Transverse colon (tissue), 3 donors: ENCODE data around the gene MRGPRD.

Source experiments
- CTCF ChIP-seq, 5 experiments: fragments of 200-600 bp in 3 of 5; fragments of 450-650 bp in 2 of 5; sonication (generic) in 3 of 5; IDR thresholded peaks; 1 replicate in 2 of 5; 2 replicates in 3 of 5; pipeline ENCODE4 v1.5.1; 2016 to 2017; ENCODE audit warnings: antibody characterized with exemption in 5 of 5, inconsistent platforms in 3 of 5, mild to moderate bottlenecking in 2 of 5, moderate library complexity in 1 of 5
- EP300 ChIP-seq: sonication (generic); formaldehyde crosslinking; IDR thresholded peaks from one replicate; pipeline ENCODE4 v1.6.1; 2017; ENCODE audit warnings: antibody characterized with exemption, low read depth

GRCh38 chr11:68938816-68939582, 41.8 kb downstream of the MRGPRD start:
- TF ChIP-seq CTCF (IDR thresholded peaks at IDR 0.05) (no peak), EP300 (no peak)
